Measurements from ENCODE around the gene ZNF620.

Gene ZNF620

DNA sequence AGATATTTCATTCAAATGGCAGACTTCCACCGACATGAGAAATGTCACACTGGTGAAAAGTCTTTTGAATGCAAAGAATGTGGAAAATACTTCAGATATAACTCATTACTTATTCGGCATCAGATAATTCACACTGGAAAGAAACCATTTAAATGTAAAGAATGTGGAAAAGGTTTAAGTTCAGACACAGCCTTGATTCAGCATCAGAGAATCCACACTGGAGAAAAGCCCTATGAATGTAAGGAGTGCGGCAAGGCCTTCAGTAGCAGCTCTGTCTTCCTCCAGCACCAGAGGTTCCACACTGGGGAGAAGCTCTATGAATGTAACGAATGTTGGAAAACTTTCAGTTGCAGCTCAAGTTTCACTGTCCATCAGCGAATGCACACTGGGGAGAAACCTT is 10.4 kb downstream of the ZNF620 start:
- no peak overlapping the region for H3K4me3 ChIP-seq (ENCODE audit: low read length)
- no peak overlapping the region for H3K27ac ChIP-seq (ENCODE audit: low read depth, low read length)
- H3K9me3 ChIP-seq (ENCODE audit: control insufficient read depth, insufficient read depth, low read length), result no peaks in the 10 kb centered on the region
- no peaks in the 10 kb centered on the region for H3K27me3 ChIP-seq (ENCODE audit: control insufficient read depth, low read length)
- no peaks in the 10 kb centered on the region for H3K36me3 ChIP-seq (ENCODE audit: control insufficient read depth, low read length)
- H3K79me2 ChIP-seq (ENCODE audit: control insufficient read depth, low read length), result no peaks in the 10 kb centered on the region
- H3K4me1 ChIP-seq (ENCODE audit: control insufficient read depth, low read length), result no peaks in the 10 kb centered on the region
- H3F3A ChIP-seq (ENCODE audit: control insufficient read depth, insufficient read depth), result no peaks in the 10 kb centered on the region
- no peak overlapping the region for H3K4me2 ChIP-seq (ENCODE audit: low read length)
- no peaks in the 10 kb centered on the region for H3K9me2 ChIP-seq (replicated peaks; ENCODE audit: control insufficient read depth, low read length)
- no peak for TF ChIP-seq EZH2phosphoT487 (IDR thresholded peaks at IDR 0.05; ENCODE audit: borderline replicate concordance, low read length)
- TF ChIP-seq, protein P1, sequence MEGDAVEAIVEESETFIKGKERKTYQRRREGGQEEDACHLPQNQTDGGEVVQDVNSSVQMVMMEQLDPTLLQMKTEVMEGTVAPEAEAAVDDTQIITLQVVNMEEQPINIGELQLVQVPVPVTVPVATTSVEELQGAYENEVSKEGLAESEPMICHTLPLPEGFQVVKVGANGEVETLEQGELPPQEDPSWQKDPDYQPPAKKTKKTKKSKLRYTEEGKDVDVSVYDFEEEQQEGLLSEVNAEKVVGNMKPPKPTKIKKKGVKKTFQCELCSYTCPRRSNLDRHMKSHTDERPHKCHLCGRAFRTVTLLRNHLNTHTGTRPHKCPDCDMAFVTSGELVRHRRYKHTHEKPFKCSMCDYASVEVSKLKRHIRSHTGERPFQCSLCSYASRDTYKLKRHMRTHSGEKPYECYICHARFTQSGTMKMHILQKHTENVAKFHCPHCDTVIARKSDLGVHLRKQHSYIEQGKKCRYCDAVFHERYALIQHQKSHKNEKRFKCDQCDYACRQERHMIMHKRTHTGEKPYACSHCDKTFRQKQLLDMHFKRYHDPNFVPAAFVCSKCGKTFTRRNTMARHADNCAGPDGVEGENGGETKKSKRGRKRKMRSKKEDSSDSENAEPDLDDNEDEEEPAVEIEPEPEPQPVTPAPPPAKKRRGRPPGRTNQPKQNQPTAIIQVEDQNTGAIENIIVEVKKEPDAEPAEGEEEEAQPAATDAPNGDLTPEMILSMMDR (IDR thresholded peaks at IDR 0.05; ENCODE audit: low read depth, low read length, poor library complexity, severe bottlenecking), result no peak
- H4K20me1 ChIP-seq (ENCODE audit: control insufficient read depth, insufficient read depth, low read depth, low read length), result no peaks in the 10 kb centered on the region

GRCh38 chr3:40518067-40518466 is 12.2 kb downstream of the ZNF620 start:
- H3K4me2 ChIP-seq (ENCODE audit: low read length), result no peak overlapping the region
- H3F3A ChIP-seq (ENCODE audit: control insufficient read depth, insufficient read depth), result no peaks in the 10 kb centered on the region
- no peak for TF ChIP-seq EZH2phosphoT487 (IDR thresholded peaks at IDR 0.05; ENCODE audit: borderline replicate concordance, low read length)
- TF ChIP-seq, protein P1 (IDR thresholded peaks at IDR 0.05; ENCODE audit: low read depth, low read length, poor library complexity, severe bottlenecking), result no peak
- H3K9me3 ChIP-seq (ENCODE audit: control insufficient read depth, insufficient read depth, low read length), result no peaks in the 10 kb centered on the region
- no peak overlapping the region for H3K27ac ChIP-seq (ENCODE audit: low read depth, low read length)
- H3K27me3 ChIP-seq (ENCODE audit: control insufficient read depth, low read length), result no peaks in the 10 kb centered on the region
- no peaks in the 10 kb centered on the region for H3K36me3 ChIP-seq (ENCODE audit: control insufficient read depth, low read length)
- no peak overlapping the region for H3K4me3 ChIP-seq (ENCODE audit: low read length)
- H3K79me2 ChIP-seq (ENCODE audit: control insufficient read depth, low read length), result no peaks in the 10 kb centered on the region
- H4K20me1 ChIP-seq (ENCODE audit: control insufficient read depth, insufficient read depth, low read depth, low read length), result no peaks in the 10 kb centered on the region
- H3K9me2 ChIP-seq (replicated peaks; ENCODE audit: control insufficient read depth, low read length), result no peaks in the 10 kb centered on the region
- no peaks in the 10 kb centered on the region for H3K4me1 ChIP-seq (ENCODE audit: control insufficient read depth, low read length)

DNA sequence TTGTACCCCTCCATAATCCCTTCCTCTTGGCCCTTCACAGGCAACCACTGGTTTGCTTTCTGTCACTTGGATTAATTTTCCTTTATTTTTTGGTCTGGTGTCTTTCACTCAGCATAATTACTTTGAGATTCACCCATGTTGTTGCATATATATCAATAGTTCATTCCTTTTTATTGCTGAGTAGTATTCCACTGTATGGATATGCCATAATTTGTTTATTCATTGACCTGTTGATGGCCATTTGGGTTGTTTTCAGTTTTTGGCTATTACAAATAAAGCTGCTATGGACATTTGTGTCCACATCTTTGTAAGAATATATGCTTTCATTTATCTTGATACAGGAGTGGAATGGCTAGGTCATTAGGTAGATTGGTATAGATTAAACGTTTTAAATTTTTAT is 13.0 kb downstream of the ZNF620 start:
- H3F3A ChIP-seq (ENCODE audit: control insufficient read depth, insufficient read depth), result no peaks in the 10 kb centered on the region
- H3K79me2 ChIP-seq (ENCODE audit: control insufficient read depth, low read length), result no peaks in the 10 kb centered on the region
- no peaks in the 10 kb centered on the region for H4K20me1 ChIP-seq (ENCODE audit: control insufficient read depth, insufficient read depth, low read depth, low read length)
- no peak overlapping the region for H3K4me2 ChIP-seq (ENCODE audit: low read length)
- H3K27ac ChIP-seq (ENCODE audit: low read depth, low read length), result no peak overlapping the region
- no peaks in the 10 kb centered on the region for H3K36me3 ChIP-seq (ENCODE audit: control insufficient read depth, low read length)
- TF ChIP-seq EZH2phosphoT487 (IDR thresholded peaks at IDR 0.05; ENCODE audit: borderline replicate concordance, low read length), result no peak
- TF ChIP-seq, protein P1 (IDR thresholded peaks at IDR 0.05; ENCODE audit: low read depth, low read length, poor library complexity, severe bottlenecking), result no peak
- no peak overlapping the region for H3K4me3 ChIP-seq (ENCODE audit: low read length)
- peaks cover under 1% of the 10 kb centered on the region for H3K4me1 ChIP-seq (ENCODE audit: control insufficient read depth, low read length)
- no peaks in the 10 kb centered on the region for H3K9me2 ChIP-seq (replicated peaks; ENCODE audit: control insufficient read depth, low read length)
- H3K9me3 ChIP-seq (ENCODE audit: control insufficient read depth, insufficient read depth, low read length), result no peaks in the 10 kb centered on the region
- H3K27me3 ChIP-seq (ENCODE audit: control insufficient read depth, low read length), result no peaks in the 10 kb centered on the region

- peaks cover 3% of the 10 kb centered on the region; the same call in 1 of the 2 replicates for H3K36me3 ChIP-seq (ENCODE audit: control insufficient read depth, low read length)
- H3K4me3 ChIP-seq (ENCODE audit: low read length), result no peak overlapping the region
- H3F3A ChIP-seq (ENCODE audit: control insufficient read depth, insufficient read depth), result no peaks in the 10 kb centered on the region
- no peaks in the 10 kb centered on the region for H4K20me1 ChIP-seq (ENCODE audit: control insufficient read depth, insufficient read depth, low read depth, low read length)
- TF ChIP-seq, protein P1 (IDR thresholded peaks at IDR 0.05; ENCODE audit: low read depth, low read length, poor library complexity, severe bottlenecking), result no peak
- no peak for TF ChIP-seq EZH2phosphoT487 (IDR thresholded peaks at IDR 0.05; ENCODE audit: borderline replicate concordance, low read length)
- no peak overlapping the region for H3K27ac ChIP-seq (ENCODE audit: low read depth, low read length)
- no peaks in the 10 kb centered on the region for H3K9me2 ChIP-seq (replicated peaks; ENCODE audit: control insufficient read depth, low read length)
- H3K4me1 ChIP-seq (ENCODE audit: control insufficient read depth, low read length), result peaks cover 20% of the 10 kb centered on the region
- no peaks in the 10 kb centered on the region for H3K27me3 ChIP-seq (ENCODE audit: control insufficient read depth, low read length)
- no peaks in the 10 kb centered on the region for H3K9me3 ChIP-seq (ENCODE audit: control insufficient read depth, insufficient read depth, low read length)
- H3K4me2 ChIP-seq (ENCODE audit: low read length), result no peak overlapping the region
- peaks cover 14% of the 10 kb centered on the region for H3K79me2 ChIP-seq (ENCODE audit: control insufficient read depth, low read length)
Measured at GRCh38 chr3:40521254-40521653, 15.4 kb downstream of the ZNF620 start.

Data from DOHH2 (cell line).